ENCODE measurements around the gene RCAN2. TPM values are rescaled to one million over a fixed set of nuclear protein-coding genes. Genes with fewer than 3 reads are reported as not detected.

Gene RCAN2
- total and polyA plus RNA-seq, 7 donors = 5.0 to 22.7 (median 9.1) TPM

DNA sequence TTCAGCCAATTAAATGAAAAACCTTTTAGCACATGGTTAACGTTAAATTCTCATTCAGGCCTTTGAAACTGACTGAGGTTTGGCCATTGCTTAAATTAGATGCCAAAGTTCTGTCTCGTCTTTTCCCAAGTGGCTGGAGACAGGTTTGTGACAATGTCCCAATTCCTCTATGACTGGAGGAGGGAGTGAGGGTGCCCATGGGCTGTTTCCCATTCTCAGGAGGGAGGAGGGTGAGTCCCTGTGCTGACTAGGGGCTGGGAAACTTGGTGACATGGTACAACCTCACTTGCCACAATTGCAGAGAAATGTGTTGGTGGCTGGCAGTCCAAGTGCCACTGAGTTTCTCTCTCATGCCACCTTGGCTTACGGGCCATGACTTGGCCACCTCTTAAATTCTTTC is 256.5 kb downstream of the RCAN2 start:
- Histone ChIP-seq H3K4me1 (no peaks in the 10 kb centered on the region), H3K27ac (peak overlapping the region in 2 of 4 donors; percentile 9 to 11), H3K4me3 (no peak overlapping the region), H3K27me3 (no peaks in the 10 kb centered on the region), H3K9me3 (peaks cover 0 to 5% (median 0%) of the 10 kb centered on the region in 4 donors), H3K36me3 (no peaks in the 10 kb centered on the region)
- WGBS, 2 donors = 91 to 94% methylated on average over 3 of the region's 3 CpGs
- TF ChIP-seq, protein P1, sequence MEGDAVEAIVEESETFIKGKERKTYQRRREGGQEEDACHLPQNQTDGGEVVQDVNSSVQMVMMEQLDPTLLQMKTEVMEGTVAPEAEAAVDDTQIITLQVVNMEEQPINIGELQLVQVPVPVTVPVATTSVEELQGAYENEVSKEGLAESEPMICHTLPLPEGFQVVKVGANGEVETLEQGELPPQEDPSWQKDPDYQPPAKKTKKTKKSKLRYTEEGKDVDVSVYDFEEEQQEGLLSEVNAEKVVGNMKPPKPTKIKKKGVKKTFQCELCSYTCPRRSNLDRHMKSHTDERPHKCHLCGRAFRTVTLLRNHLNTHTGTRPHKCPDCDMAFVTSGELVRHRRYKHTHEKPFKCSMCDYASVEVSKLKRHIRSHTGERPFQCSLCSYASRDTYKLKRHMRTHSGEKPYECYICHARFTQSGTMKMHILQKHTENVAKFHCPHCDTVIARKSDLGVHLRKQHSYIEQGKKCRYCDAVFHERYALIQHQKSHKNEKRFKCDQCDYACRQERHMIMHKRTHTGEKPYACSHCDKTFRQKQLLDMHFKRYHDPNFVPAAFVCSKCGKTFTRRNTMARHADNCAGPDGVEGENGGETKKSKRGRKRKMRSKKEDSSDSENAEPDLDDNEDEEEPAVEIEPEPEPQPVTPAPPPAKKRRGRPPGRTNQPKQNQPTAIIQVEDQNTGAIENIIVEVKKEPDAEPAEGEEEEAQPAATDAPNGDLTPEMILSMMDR (IDR thresholded peaks at IDR 0.05) = no peak
- TF ChIP-seq POLR2AphosphoS5 (IDR thresholded peaks at IDR 0.05) (no peak), EP300 (IDR thresholded peaks at IDR 0.05) (no peak), POLR2A (IDR thresholded peaks at IDR 0.05) (no peak)
- no peak for DNase-seq
- intact Hi-C loops (cut with DNase I) = no loop called here

DNA sequence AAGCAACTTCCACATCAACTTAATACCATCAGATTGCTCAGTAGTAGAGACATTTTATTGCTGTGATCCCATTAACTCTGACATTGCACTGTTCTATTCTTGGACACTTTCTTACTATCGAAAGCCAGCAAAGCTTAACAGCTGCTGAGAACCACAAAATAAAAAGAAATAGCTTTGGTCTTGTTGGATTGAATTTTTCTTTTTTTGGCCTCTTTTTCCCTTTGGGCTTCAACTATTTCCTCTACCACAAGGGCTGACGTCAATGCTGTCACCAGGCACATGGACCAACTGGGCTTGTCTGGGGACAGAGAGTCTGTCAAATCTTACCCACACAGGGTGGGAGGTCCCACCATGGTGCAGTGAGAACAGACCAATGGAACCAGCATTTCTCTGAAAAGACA is 257.1 kb downstream of the RCAN2 start:
- Histone ChIP-seq H3K36me3 (no peaks in the 10 kb centered on the region), H3K4me1 (no peaks in the 10 kb centered on the region), H3K27me3 (no peaks in the 10 kb centered on the region), H3K27ac (peak overlapping the region in 1 of 4 donors; percentile 11), H3K4me3 (no peak overlapping the region), H3K9me3 (peaks cover 0 to 5% (median 0%) of the 10 kb centered on the region in 4 donors)
- intact Hi-C loops (cut with DNase I) = no loop called here
- TF ChIP-seq EP300 (IDR thresholded peaks at IDR 0.05) (no peak), POLR2AphosphoS5 (IDR thresholded peaks at IDR 0.05) (no peak)
- TF ChIP-seq, protein P1 (IDR thresholded peaks at IDR 0.05) = no peak
- DNase-seq = no peak
- WGBS, 2 donors = 49 to 91% methylated on average over 2 of the region's 2 CpGs

DNA sequence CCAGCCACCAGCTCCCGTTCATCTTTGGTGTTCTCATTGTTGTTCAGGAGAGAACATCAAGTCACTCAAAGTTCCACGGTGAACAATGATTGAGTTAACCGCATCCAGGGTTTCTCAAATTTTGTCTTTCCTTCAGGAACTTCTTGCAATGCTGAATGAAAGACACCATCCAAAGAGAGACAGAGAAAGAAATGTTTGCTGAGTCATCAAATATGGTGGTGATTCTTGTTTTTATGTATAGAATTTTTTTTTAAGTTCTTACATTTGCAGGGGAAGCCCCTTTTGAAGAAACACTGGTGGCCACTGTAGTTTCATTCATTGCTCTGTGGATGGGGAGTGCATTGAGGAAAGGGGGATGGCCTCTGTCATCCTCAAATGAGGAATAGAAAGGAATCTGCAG is 258.1 kb downstream of the RCAN2 start:
- WGBS, 2 donors = 97 to 98% methylated on average over 3 of the region's 3 CpGs
- no peak overlapping the region for H3K4me3 ChIP-seq
- no peaks in the 10 kb centered on the region for H3K36me3 ChIP-seq
- peaks cover 0 to 5% (median 0%) of the 10 kb centered on the region in 4 donors for H3K9me3 ChIP-seq
- no peaks in the 10 kb centered on the region for H3K4me1 ChIP-seq
- no peak for DNase-seq
- no peak overlapping the region for H3K27ac ChIP-seq
- H3K27me3 ChIP-seq = no peaks in the 10 kb centered on the region
- intact Hi-C loops (cut with DNase I) = no loop called here
- TF ChIP-seq EP300 (IDR thresholded peaks at IDR 0.05) (no peak), POLR2A (IDR thresholded peaks at IDR 0.05) (no peak), POLR2AphosphoS5 (IDR thresholded peaks at IDR 0.05) (no peak)
- TF ChIP-seq, protein P1 (IDR thresholded peaks at IDR 0.05) = no peak

DNA sequence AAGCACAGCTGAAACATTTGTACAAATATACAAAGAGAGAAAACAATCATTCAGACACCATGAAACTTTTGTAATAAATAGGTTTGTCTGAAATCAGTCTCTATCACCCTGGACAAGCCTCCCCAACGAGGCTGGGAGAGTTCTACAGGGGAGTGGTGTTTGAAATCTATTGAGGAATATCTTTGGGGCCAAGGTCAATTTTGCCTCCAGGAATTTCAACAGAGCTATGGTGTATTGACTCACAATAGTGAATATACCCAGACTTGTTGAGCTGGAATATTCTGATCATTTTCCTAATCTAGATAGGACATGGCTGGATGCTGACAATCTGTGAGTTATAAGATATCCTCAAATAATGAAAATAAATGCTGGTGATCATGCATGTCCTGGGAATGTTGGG is 269.0 kb downstream of the RCAN2 start:
- no peaks in the 10 kb centered on the region for H3K27me3 ChIP-seq
- intact Hi-C loops (cut with DNase I) = loop anchor here (5.0 to 10.0 kb wide), 2 partner anchors 130 to 403 kb away; no protein-coding TSS in a partner anchor
- TF ChIP-seq, protein P1 (IDR thresholded peaks at IDR 0.05) = no peak
- TF ChIP-seq EP300 (IDR thresholded peaks at IDR 0.05) = no peak
- no peak for TF ChIP-seq POLR2A (IDR thresholded peaks at IDR 0.05)
- TF ChIP-seq POLR2AphosphoS5 (IDR thresholded peaks at IDR 0.05) = no peak
- H3K9me3 ChIP-seq = no peaks in the 10 kb centered on the region
- DNase-seq = no peak
- H3K36me3 ChIP-seq = no peaks in the 10 kb centered on the region
- no peak overlapping the region for H3K27ac ChIP-seq
- WGBS, 2 donors = 23 to 52% methylated on average over 1 of the region's 1 CpG
- no peaks in the 10 kb centered on the region for H3K4me1 ChIP-seq
- H3K4me3 ChIP-seq = no peak overlapping the region

DNA sequence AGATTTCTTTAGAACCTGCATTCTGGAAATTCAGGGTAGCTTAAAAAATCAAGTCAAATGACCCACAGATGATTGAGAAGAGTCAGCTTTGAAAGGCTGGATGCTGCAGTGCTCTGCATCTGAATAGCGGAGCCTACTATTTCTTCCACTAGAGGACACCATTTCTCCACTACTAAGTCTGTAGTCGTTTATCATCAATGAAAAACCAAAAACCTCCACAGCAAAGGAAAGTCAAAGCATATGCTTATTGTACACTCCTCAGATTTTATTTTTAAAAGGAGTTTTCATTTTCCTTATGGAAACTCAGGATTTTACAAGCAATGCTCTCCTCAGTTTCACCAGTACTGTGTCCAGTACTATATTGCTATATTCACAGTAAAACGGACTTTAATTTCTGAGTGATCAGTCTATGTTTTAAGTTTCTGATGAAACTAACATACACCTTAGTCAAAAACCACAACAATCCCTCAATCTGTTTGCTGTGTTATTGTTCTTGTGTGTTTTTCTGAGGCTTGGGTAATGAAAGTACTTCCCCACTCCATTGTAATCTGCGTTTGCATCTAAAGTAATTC is 269.9 kb downstream of the RCAN2 start:
- H3K4me3 ChIP-seq = no peak overlapping the region
- DNase-seq = no peak
- no peak overlapping the region for H3K27ac ChIP-seq
- TF ChIP-seq, protein P1 (IDR thresholded peaks at IDR 0.05) = peak; percentile 41 to 74 (median 70)
- TF ChIP-seq POLR2A (IDR thresholded peaks at IDR 0.05) = no peak
- no peak for TF ChIP-seq EP300 (IDR thresholded peaks at IDR 0.05)
- WGBS, 2 donors = 41 to 46% methylated on average over 4 of the region's 4 CpGs
- H3K27me3 ChIP-seq = no peaks in the 10 kb centered on the region
- H3K9me3 ChIP-seq = no peaks in the 10 kb centered on the region
- no peaks in the 10 kb centered on the region for H3K36me3 ChIP-seq
- no peaks in the 10 kb centered on the region for H3K4me1 ChIP-seq
- intact Hi-C loops (cut with DNase I) = loop anchor here (2.0 to 10.0 kb wide), 3 partner anchors 129 to 403 kb away; no protein-coding TSS in a partner anchor
